Lower leg skin (tissue), 4 donors: Measurements from ENCODE around the gene OR51T1. TPM values are rescaled to one million over a fixed set of nuclear protein-coding genes. Genes with fewer than 3 reads are reported as not detected.

ENCODE experiments used
- DNase-seq, 2 donors: peaks; one replicate each; pipeline ENCODE4 v3.0.0-alpha.2; 2019; ENCODE audit warnings: low spot score in 2 of 2
- H3K4me3 ChIP-seq: fragments of 200-600 bp; sonication (generic); 2 replicates; pipeline ENCODE4 v1.5.1; 2017; ENCODE audit warnings: mild to moderate bottlenecking, low read depth; ENCODE audit not compliant: poor library complexity, severe bottlenecking
- POLR2A ChIP-seq, 2 donors: fragments of 450-650 bp; IDR thresholded peaks; one replicate each; pipeline ENCODE4 v1.6.1; 2016 to 2017; ENCODE audit warnings: antibody characterized with exemption in 2 of 2, mild to moderate bottlenecking in 1 of 2, moderate library complexity in 1 of 2
- WGBS, 2 donors: methylation state at CpG; one replicate each; pipeline ENCODE4 v1.1.5; 2018; 5-methylcytosine and 5-hydroxymethylcytosine counted together
- intact Hi-C: fragments of 100-400 bp; cut with DNase I; formaldehyde crosslinking; loops from one replicate; pipeline ENCODE4 v1.15.0; 2023; ENCODE audit warnings: low total_unique reads
- total RNA-seq, 4 donors: library from RNA; depleted of rRNA; stranded (reverse); fragments of >200 nt; gene quantifications; one replicate each; pipeline ENCODE4 v1.1.0, GENCODE V29; 2016
- TF ChIP-seq, protein P1 (sequence below), 3 donors: fragments of 450-650 bp; IDR thresholded peaks; one replicate each; pipeline ENCODE4 v1.5.1; 2016; ENCODE audit warnings: antibody characterized with exemption in 3 of 3, mild to moderate bottlenecking in 3 of 3, moderate library complexity in 2 of 3

The OR51T1 gene
- total RNA-seq, 4 donors from 2014 or later: not detected

DNA sequence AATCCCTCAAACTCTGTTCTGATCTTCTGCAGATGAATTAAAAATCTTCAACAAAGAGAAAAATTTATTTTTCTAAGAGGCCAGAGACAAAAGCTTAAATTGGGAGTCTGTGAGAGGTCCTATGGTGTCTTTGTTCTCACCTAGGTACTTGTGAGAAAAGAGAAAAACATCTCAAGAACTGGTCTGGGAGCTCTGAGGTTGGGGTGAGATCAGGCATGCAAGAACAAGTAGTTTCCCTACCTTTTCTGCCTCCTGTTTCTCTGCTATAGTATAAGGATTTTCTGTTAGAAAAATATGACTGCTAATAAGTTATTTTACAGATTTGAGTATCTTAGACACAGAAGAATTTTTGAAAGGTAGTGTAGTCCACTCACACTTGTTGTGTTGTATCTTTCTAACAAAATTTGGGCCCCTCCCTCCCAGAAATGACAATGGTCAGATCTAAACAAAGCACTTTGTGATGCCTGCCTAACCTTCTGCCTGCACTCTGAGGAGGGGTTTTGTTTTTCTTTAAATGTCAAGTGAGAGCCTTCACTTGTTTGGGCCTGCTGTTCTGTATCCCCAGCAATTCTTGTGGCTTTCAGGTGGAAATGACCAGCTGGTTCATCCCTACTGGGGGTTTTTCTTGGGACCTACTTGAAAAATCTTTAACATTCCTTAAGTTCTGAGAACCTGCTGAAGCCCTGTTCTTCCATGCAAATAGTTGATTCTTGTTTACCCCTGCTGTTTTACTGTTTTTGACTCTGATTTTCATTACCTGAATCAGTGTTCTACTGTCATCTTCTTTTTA is 19.1 kb upstream of the OR51T1 start:
- H3K4me3 ChIP-seq: no peak overlapping the region
- TF ChIP-seq, protein P1, sequence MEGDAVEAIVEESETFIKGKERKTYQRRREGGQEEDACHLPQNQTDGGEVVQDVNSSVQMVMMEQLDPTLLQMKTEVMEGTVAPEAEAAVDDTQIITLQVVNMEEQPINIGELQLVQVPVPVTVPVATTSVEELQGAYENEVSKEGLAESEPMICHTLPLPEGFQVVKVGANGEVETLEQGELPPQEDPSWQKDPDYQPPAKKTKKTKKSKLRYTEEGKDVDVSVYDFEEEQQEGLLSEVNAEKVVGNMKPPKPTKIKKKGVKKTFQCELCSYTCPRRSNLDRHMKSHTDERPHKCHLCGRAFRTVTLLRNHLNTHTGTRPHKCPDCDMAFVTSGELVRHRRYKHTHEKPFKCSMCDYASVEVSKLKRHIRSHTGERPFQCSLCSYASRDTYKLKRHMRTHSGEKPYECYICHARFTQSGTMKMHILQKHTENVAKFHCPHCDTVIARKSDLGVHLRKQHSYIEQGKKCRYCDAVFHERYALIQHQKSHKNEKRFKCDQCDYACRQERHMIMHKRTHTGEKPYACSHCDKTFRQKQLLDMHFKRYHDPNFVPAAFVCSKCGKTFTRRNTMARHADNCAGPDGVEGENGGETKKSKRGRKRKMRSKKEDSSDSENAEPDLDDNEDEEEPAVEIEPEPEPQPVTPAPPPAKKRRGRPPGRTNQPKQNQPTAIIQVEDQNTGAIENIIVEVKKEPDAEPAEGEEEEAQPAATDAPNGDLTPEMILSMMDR (IDR thresholded peaks at IDR 0.05): no peak
- TF ChIP-seq POLR2A (IDR thresholded peaks at IDR 0.05): no peak
- no peak for DNase-seq
- intact Hi-C loops: no loop called here

DNA sequence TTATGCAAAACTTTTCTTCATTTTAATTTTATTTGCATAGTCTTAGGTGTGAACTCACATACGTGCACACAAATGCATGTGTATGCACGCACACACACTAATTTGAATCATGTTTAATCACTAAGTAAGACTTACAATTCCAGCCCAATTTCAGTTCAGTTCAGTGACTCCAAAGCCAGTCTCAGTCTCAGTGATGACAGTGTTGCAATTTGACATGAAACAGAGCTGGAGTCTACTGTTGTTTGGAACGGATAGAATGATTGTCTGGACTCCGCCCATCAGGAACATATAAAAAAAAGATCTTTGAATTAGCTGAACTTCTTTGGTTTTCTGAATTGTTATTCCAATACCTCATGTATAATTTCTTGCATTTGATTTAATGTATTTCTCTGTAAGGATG is 17.8 kb upstream of the OR51T1 start:
- WGBS, 2 donors: 60 to 70% methylated on average over 4 of the region's 4 CpGs
- intact Hi-C loops: no loop called here
- no peak for DNase-seq
- no peak for TF ChIP-seq POLR2A (IDR thresholded peaks at IDR 0.05)
- TF ChIP-seq, protein P1 (IDR thresholded peaks at IDR 0.05): no peak
- H3K4me3 ChIP-seq: no peak overlapping the region

DNA sequence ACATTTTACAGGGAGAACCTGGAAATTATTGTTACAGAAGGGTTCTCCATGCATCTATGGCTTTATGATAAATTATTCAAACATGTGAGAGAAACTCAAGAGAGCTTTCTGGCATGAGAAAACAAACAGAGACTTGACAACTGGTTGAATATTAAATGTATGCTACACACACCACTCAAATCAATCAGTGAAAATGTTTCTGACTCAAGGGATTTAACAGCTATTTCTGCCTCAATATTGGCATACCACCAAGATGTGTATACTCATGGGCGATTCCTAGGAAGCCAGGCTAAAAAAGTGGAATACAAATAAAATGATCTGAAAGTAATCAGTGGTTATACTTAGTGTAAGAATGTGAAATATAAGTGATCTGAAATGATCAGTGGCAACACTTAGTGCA is 15.8 kb upstream of the OR51T1 start:
- intact Hi-C loops: no loop called here
- DNase-seq: no peak
- WGBS, 2 donors: 45 to 49% methylated on average over 1 of the region's 1 CpG
- no peak overlapping the region for H3K4me3 ChIP-seq
- TF ChIP-seq, protein P1 (IDR thresholded peaks at IDR 0.05): no peak
- no peak for TF ChIP-seq POLR2A (IDR thresholded peaks at IDR 0.05)

DNA sequence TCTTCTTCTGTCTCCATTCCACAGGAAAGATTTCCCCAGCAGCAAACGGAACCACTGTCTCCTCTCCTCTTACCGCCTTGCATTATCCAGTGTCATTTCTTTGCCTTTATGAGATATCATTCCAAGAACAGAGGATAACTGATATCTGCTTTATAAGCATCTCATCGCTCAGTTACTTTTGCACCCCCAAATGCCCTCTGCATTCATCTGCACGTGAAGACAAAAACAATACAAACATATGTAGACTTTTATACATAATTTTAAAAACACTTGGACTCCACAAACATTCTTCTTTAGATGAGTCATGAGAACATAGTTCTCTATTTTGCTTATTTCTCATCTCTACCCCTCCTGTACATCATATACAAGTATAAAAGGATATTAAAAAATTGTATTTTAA is 512 bp upstream of the OR51T1 start:
- intact Hi-C loops: no loop called here
- DNase-seq: no peak
- TF ChIP-seq POLR2A (IDR thresholded peaks at IDR 0.05): no peak
- TF ChIP-seq, protein P1 (IDR thresholded peaks at IDR 0.05): no peak
- no peak overlapping the region for H3K4me3 ChIP-seq
- WGBS, 2 donors: 82 to 86% methylated on average over 4 of the region's 4 CpGs

DNA sequence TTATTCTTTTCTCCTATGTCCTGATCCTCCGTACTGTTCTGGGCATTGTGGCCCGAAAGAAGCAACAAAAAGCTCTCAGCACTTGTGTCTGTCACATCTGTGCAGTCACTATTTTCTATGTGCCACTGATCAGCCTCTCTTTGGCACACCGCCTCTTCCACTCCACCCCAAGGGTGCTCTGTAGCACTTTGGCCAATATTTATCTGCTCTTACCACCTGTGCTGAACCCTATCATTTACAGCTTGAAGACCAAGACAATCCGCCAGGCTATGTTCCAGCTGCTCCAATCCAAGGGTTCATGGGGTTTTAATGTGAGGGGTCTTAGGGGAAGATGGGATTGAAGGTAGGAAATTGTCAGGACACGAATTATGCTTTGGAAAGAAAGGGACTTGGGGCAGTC is 843 bp downstream of the OR51T1 start:
- intact Hi-C loops: no loop called here
- 78 to 83% methylated on average over 5 of the region's 5 CpGs for WGBS, 2 donors
- no peak for TF ChIP-seq POLR2A (IDR thresholded peaks at IDR 0.05)
- TF ChIP-seq, protein P1 (IDR thresholded peaks at IDR 0.05): no peak
- DNase-seq: no peak
- H3K4me3 ChIP-seq: no peak overlapping the region

DNA sequence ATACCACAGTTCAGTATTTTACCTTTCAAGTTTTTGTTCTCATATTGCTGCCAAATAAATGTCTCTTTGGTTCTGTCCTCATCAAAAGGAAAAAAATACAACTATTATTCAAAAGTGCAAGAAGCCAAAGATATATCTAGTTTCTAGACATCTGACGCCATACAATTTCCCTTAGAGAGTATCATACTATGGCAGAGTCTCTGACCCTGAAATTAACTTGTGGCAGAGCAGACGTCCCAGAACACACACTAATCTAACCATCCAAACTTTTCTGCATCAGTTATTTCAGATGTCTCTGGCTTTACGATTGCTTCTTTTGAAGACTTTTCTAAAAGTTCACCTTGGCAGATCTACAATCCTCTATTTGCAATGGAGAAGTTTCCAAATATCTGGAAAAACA is 2.7 kb downstream of the OR51T1 start:
- 51 to 64% methylated on average over 3 of the region's 3 CpGs for WGBS, 2 donors
- intact Hi-C loops: no loop called here
- H3K4me3 ChIP-seq: no peak overlapping the region
- no peak for DNase-seq
- TF ChIP-seq, protein P1 (IDR thresholded peaks at IDR 0.05): no peak
- TF ChIP-seq POLR2A (IDR thresholded peaks at IDR 0.05): no peak
